K562 (cell line): ENCODE measurements around the gene DAPK3. TPM values are rescaled to one million over a fixed set of nuclear protein-coding genes. Genes with fewer than 3 reads are reported as not detected.

Source experiments
- ATAC-seq: fragments of 200-7000 bp; cut with Tn5 transposase; 3 replicates; pipeline ENCODE4 v1.9.1; 2020; ENCODE audit warnings: moderate library complexity
- BruUV-seq: library from RNA; stranded (reverse); fragments of 400-500 nt; replicated peaks from 2 replicates; lab custom pipeline; 2021; lab: Mats Ljungman, UMichigan
- CTCF ChIA-PET: fragments of 300-600 bp; formaldehyde crosslinking; extraction: SDS; loops from one replicate; lab custom pipeline; 2021; ENCODE audit warnings: low intra/inter-chr PET ratio; lab: Yijun Ruan, JAX
- POLR2A ChIA-PET: fragments of 300-600, 350-650 bp; sonication (Branson Sonifier 250); formaldehyde crosslinking; extraction: SDS; loops from one replicate; lab custom pipeline; 2021; ENCODE audit warnings: antibody characterized with exemption, inconsistent platforms; lab: Yijun Ruan, JAX
- DNase-seq, 4 experiments: peaks; one replicate each; pipeline versions ENCODE4 v3.0.0 to v3.0.0-alpha.2; 2011 to 2018; ENCODE audit warnings: low spot score in 3 of 4, mixed read lengths in 3 of 4; ENCODE audit errors: extremely low read depth in 1 of 4
- FAIRE-seq: peaks from 2 replicates; lab custom pipeline; 2011; peaks lifted over from hg19 to GRCh38; lab: Jason Lieb, UNC
- H2AFZ ChIP-seq: 2 replicates; pipeline ENCODE4 v1.6.0; 2011; ENCODE audit warnings: low read depth, low read length, control low read depth, inconsistent platforms
- H3K27ac ChIP-seq: fragments of 200-600 bp; 3 replicates; pipeline ENCODE4 v1.8.0; 2011; ENCODE audit warnings: low read depth, mild to moderate bottlenecking, control low read depth, inconsistent platforms, low read length, moderate library complexity, mixed read lengths; ENCODE audit errors: extremely low read depth
- H3K27me3 ChIP-seq, 2 experiments: fragments of 300-600 bp in 1 of 2; 2 replicates in 1 of 2; 3 replicates in 1 of 2; pipeline versions ENCODE4 v1.6.0 to v1.8.0; 2011; ENCODE audit warnings: inconsistent platforms in 2 of 2, low read length in 2 of 2, mild to moderate bottlenecking in 1 of 2, mixed read lengths in 1 of 2, moderate library complexity in 1 of 2; ENCODE audit not compliant: control insufficient read depth in 2 of 2, insufficient read depth in 2 of 2
- H3K36me3 ChIP-seq: fragments of 300-600 bp; 3 replicates; pipeline ENCODE4 v1.8.0; 2011; ENCODE audit warnings: mild to moderate bottlenecking, low read length, inconsistent platforms; ENCODE audit not compliant: control insufficient read depth, insufficient read depth
- H3K4me1 ChIP-seq, 2 experiments: fragments of 200-600 bp in 1 of 2; replicated peaks in 1 of 2; 2 replicates in 1 of 2; 3 replicates in 1 of 2; pipeline versions ENCODE4 v1.5.1 to v1.8.0; 2011; ENCODE audit warnings: inconsistent platforms in 2 of 2, low read length in 2 of 2, mild to moderate bottlenecking in 1 of 2, mixed read lengths in 1 of 2, moderate library complexity in 1 of 2; ENCODE audit not compliant: control insufficient read depth in 2 of 2, insufficient read depth in 2 of 2
- H3K4me2 ChIP-seq: 2 replicates; pipeline ENCODE4 v1.6.1; 2011; ENCODE audit warnings: low read length, control low read depth, inconsistent platforms, mixed read lengths; ENCODE audit not compliant: insufficient read depth
- H3K4me3 ChIP-seq: fragments of 200-600 bp; sonication (generic), shearing (Covaris generic); 2 replicates; pipeline ENCODE4 v1.5.1; 2016; ENCODE audit warnings: control low read depth, inconsistent platforms
- H3K79me2 ChIP-seq: fragments of 200-600 bp; 3 replicates; pipeline ENCODE4 v1.8.0; 2011; ENCODE audit warnings: low read length, inconsistent platforms; ENCODE audit not compliant: control insufficient read depth, insufficient read depth
- H3K9ac ChIP-seq, 2 experiments: 2 replicates each; pipeline versions ENCODE4 v1.6.0 to v1.6.1; 2011; ENCODE audit warnings: low read depth in 2 of 2, low read length in 2 of 2, control low read depth in 1 of 2, inconsistent platforms in 1 of 2, mild to moderate bottlenecking in 1 of 2, mixed read lengths in 1 of 2; ENCODE audit not compliant: insufficient read depth in 1 of 2
- H3K9me1 ChIP-seq: one replicate; pipeline ENCODE4 v1.6.0; 2011; ENCODE audit warnings: inconsistent platforms, mild to moderate bottlenecking, low read length, moderate library complexity; ENCODE audit not compliant: control insufficient read depth, insufficient read depth
- H3K9me3 ChIP-seq: replicated peaks from 2 replicates; pipeline ENCODE4 v1.5.1; 2011; ENCODE audit warnings: low read depth, low read length, inconsistent platforms; ENCODE audit not compliant: control insufficient read depth, insufficient read depth
- H4K20me1 ChIP-seq: replicated peaks from 2 replicates; pipeline ENCODE4 v1.6.1; 2011; ENCODE audit warnings: low read length, inconsistent platforms, mixed read lengths; ENCODE audit not compliant: control insufficient read depth, insufficient read depth
- CGGBP1 ChIP-seq: fragments of 250-450 bp; sonication (Bioruptor Pico); IDR thresholded peaks from 2 replicates; pipeline ENCODE4 v1.9.0; 2021; ENCODE audit warnings: mild to moderate bottlenecking
- EGR1 ChIP-seq: fragments of 450-650 bp; conservative IDR thresholded peaks from 2 replicates; pipeline ENCODE4 v1.6.1; 2017; ENCODE audit warnings: mild to moderate bottlenecking
- HLTF ChIP-seq: fragments of 450-650 bp; IDR thresholded peaks from 2 replicates; pipeline ENCODE4 v1.6.1; 2016
- HOXB6 ChIP-seq: fragments of 250-450 bp; sonication (Bioruptor Pico); IDR thresholded peaks from 2 replicates; pipeline ENCODE4 v1.5.1; 2022; ENCODE audit warnings: mild to moderate bottlenecking, borderline replicate concordance
- ILF3 ChIP-seq: fragments of 450-650 bp; IDR thresholded peaks from 2 replicates; pipeline ENCODE4 v1.6.1; 2018; ENCODE audit warnings: antibody characterized with exemption, mild to moderate bottlenecking, moderate library complexity, borderline replicate concordance
- MEF2A ChIP-seq: IDR thresholded peaks from 2 replicates; pipeline ENCODE4 v1.6.1; 2011; ENCODE audit warnings: low read depth, mild to moderate bottlenecking, low read length, moderate library complexity; ENCODE audit not compliant: control insufficient read depth
- NCOA6 ChIP-seq: fragments of 450-650 bp; IDR thresholded peaks from 2 replicates; pipeline ENCODE4 v1.6.1; 2017; ENCODE audit warnings: mild to moderate bottlenecking
- NR2C2 ChIP-seq, 2 experiments: fragments of 200-800 bp in 1 of 2; sonication (Bioruptor generic) in 1 of 2; sonication (generic) in 1 of 2; formaldehyde crosslinking in 1 of 2; IDR thresholded peaks; 2 replicates each; pipeline versions ENCODE4 v1.6.1 to v1.8.0; 2016 to 2022; ENCODE audit warnings: mild to moderate bottlenecking in 1 of 2, missing compliant biosample characterization in 1 of 2, missing genetic modification characterization in 1 of 2, missing genetic modification reagents in 1 of 2
- PPARD ChIP-seq: fragments of 250-450 bp; sonication (Bioruptor Pico); IDR thresholded peaks from 2 replicates; pipeline ENCODE4 v1.8.0; 2022; ENCODE audit warnings: inconsistent platforms, mild to moderate bottlenecking, moderate library complexity
- RBFOX2 ChIP-seq: fragments of 200-400 bp; formaldehyde crosslinking; IDR thresholded peaks from 2 replicates; pipeline ENCODE4 v1.6.1; 2017; ENCODE audit warnings: low read depth, mild to moderate bottlenecking, low read length, moderate library complexity
- RERE ChIP-seq: sonication (generic); formaldehyde crosslinking; IDR thresholded peaks from 2 replicates; pipeline ENCODE4 v1.8.0; 2023; ENCODE audit warnings: missing genetic modification reagents, mild to moderate bottlenecking, borderline replicate concordance
- SMARCC2 ChIP-seq: fragments of 450-650 bp; IDR thresholded peaks from 2 replicates; pipeline ENCODE4 v1.6.1; 2017; ENCODE audit warnings: antibody characterized with exemption, moderate library complexity, mild to moderate bottlenecking, low read depth
- TCF7L2 ChIP-seq: fragments of 150-350 bp; IDR thresholded peaks from 2 replicates; pipeline ENCODE4 v1.6.1; 2016; ENCODE audit warnings: low read depth, mild to moderate bottlenecking, low read length, moderate library complexity
- ZNF280A ChIP-seq: fragments of 450-650 bp; IDR thresholded peaks from 2 replicates; pipeline ENCODE4 v1.6.1; 2018; ENCODE audit warnings: mild to moderate bottlenecking, low read depth; ENCODE audit not compliant: partially characterized antibody
- WGBS: fragments of 100-300 bp; shearing (Covaris generic); methylation state at CpG from one replicate; pipeline ENCODE4 v1.1.6; 2016; ENCODE audit warnings: low coverage, mixed read lengths; ENCODE audit not compliant: insufficient coverage; ENCODE audit errors: missing lambda C conversion rate; 5-methylcytosine and 5-hydroxymethylcytosine counted together
- in situ Hi-C: fragments of 300-500 bp; cut with MboI; formaldehyde crosslinking; loops from 4 replicates; pipeline ENCODE4 v1.15.0; 2018; ENCODE audit warnings: inconsistent platforms, mixed read lengths
- intact Hi-C: fragments of 100-400 bp; cut with micrococcal nuclease; formaldehyde crosslinking; loops from 2 replicates; pipeline ENCODE4 v1.14.2; 2022
- polyA plus RNA-seq, 8 experiments: library from polyadenylated mRNA; depleted of rRNA in 4 of 8; stranded (reverse) in 5 of 8; unstranded in 3 of 8; fragments of >200 nt; fragmentation: Nextera tagmentation in 2 of 8; fragmentation: Illumina TruSeq in 1 of 8; extraction: Ambion mirVana in 2 of 8; extraction: Trizol in 1 of 8; gene quantifications; 2 replicates each; pipeline versions ENCODE4 v1.2.1 to v1.2.3, GENCODE V29; 2011 to 2014; ENCODE audit warnings: inconsistent platforms in 1 of 8, missing spikeins in 1 of 8
- total RNA-seq, 7 experiments: library from RNA; depleted of rRNA in 6 of 7; stranded (reverse); fragments of >200 nt in 6 of 7; fragmentation: Illumina TruSeq in 2 of 7; extraction: Trizol in 2 of 7; gene quantifications; 2 replicates each; pipeline versions ENCODE4 v1.2.1 to v1.2.3, GENCODE V29; 2011 to 2021; ENCODE audit warnings: low replicate concordance in 1 of 7

DAPK3 gene
- total and polyA plus RNA-seq, 9 of the 15 experiments (the other 6 are each of a cell fraction or from before 2014, with no cell fraction given), result 0.14 to 63.4 (median 25.0) TPM

- H3K4me1 ChIP-seq, result peaks cover 9 to 23% of the 10 kb centered on the region in 2 experiments
- peaks cover 24% of the 10 kb centered on the region for H3K79me2 ChIP-seq
- peaks cover 2% of the 10 kb centered on the region for H4K20me1 ChIP-seq
- 96% methylated on average over 23 of the region's 60 CpGs for WGBS
- POLR2A ChIA-PET, result interaction anchor here (0.5 kb wide), 2 partner anchors 21 to 910 kb away, joined by 3 read pairs; partner anchors contain the start of gene EEF2
- H2AFZ ChIP-seq, result no peak overlapping the region
- H3K27me3 ChIP-seq, result no peaks in the 10 kb centered on the region
- in situ Hi-C loops (no loop called here), intact Hi-C loops (no loop called here)
- BruUV-seq, result no TSS peak
- no peak overlapping the region for H3K4me3 ChIP-seq
- CTCF ChIA-PET, result no interaction called here
- H3K27ac ChIP-seq, result no peak overlapping the region
- H3K36me3 ChIP-seq, result peaks cover 85% of the 10 kb centered on the region; the same call in 2 of the 3 replicates
- DNase-seq (peak in 1 of 4 experiments; percentile 28), ATAC-seq (no peak), FAIRE-seq (no peak)
- no peak overlapping the region for H3K4me2 ChIP-seq
- H3K9me3 ChIP-seq, result no peaks in the 10 kb centered on the region
- no peaks in the 10 kb centered on the region for H3K9me1 ChIP-seq
- H3K9ac ChIP-seq, result no peak overlapping the region
- TF ChIP-seq PPARD, result no peak
- TF ChIP-seq SMARCC2, result no peak
- TF ChIP-seq EGR1, result 0 out of 2 replicates have a peak, but pooled peaks have one; percentile 27
- no peak for TF ChIP-seq HOXB6 (CRISPR knock-in tag)
- TF ChIP-seq HLTF, result no peak
- TF ChIP-seq NCOA6, result no peak
- TF ChIP-seq ILF3, result no peak
- no peak for TF ChIP-seq CGGBP1
- TF ChIP-seq RERE (CRISPR knock-in tag), result no peak
- no peak for TF ChIP-seq NR2C2 (CRISPR knock-in tag; IDR thresholded peaks at IDR 0.05)
- no peak for TF ChIP-seq NR2C2 (tag; IDR thresholded peaks at IDR 0.05)
- TF ChIP-seq MEF2A, result no peak
- no peak for TF ChIP-seq TCF7L2
- peak; percentile 33; the same call in 1 of the 2 replicates for TF ChIP-seq RBFOX2
- no peak for TF ChIP-seq ZNF280A
These were observed 6.4 kb downstream of the DAPK3 start for GRCh38 chr19:3964256-3965194.
